ENCODE data around the gene NPTN.
"Not testable (repeated sequence)": the region's sequence is repeated elsewhere in the genome, so short reads cannot be mapped to it uniquely, and the experiment has no call there.

NPTN gene

DNA sequence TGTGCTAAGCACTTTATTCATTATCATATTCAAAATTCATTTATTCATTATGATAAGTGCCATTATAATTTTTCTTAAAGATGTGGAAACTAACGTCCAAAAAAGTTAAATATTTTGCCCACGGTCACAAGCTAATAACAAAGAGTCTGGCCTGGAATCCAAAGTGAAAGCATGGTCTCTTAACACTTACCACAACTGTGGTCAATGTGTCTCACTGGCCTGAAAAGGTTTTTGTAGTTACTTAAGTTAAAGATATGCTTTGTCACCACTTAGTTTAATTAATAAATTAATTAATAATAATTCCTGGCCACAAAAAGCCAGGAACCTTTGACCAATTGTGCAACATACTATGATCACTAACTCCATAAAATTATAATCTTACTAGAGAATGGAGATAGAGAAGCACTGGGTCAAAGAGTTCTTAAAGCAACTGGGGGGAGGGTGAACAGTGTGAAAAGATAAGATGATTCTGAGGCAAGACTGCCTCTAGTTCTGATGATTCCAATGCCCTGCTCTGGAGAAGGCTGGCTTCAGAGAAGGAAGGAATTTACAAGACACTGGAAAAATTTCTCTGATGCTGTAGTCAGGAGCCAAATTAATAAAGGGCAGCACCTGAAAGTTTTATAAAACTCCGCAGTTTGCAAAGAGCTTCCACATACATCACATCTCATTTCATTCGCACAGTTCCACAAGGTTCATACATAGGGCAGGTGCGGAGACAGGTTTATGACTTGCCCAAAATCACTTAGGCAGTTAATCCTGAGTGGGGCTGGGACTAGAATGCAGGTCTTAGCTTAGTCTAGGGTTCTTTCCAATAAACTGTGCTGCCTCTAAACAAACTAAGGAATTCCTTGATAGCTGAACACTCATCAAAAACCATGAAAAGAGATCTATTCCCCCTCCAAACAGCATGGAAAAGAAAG lies 32.5 kb downstream of the NPTN start:
- no peak for DNase-seq

DNA sequence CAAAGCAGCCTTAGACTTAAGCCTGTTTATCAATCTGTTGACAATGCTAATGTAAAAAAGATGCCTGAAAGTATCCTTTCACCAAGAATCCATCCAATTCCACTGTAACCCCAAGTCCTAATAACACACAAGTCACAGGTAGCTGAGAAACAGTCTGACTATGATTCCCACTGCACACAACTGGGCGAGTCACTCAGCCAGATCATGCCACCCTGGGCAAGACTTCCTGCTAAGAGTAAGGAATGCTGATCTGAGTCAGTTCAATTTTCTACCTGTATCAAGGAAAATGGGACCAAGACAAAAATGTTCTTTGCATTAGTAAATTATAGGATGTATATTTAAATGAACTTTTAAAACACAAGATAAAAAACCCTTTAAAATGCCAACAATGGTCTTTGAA lies 33.3 kb downstream of the NPTN start:
- DNase-seq, result no peak

DNA sequence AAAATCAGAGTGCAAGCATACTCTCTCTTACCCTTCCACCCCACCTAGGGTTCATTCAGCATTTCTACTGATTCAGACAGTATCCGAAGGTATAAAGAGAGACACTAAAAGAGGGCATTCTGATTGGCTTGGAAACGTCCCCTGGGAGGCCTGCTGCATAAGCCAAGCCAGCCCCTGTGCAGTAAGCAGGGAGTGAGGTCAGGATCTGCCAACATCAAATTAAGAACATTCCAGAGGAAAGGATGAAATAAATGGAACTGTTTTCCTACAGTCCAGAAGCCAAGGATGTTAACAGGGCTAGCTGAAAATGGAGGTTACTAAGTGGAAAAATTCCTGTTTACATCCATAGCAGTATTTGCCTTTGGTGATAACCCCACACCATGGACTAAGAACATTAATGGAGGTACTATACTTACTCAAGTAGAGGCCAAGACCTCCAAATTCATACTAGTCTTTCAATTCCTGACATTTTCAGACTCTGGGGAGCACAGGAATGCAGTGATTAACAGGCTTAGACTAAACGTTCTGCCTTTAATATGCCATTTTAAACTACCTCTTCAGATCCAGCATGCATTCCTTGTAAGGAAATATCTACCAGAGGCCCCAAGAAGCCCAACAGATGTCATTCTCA lies 34.5 kb downstream of the NPTN start:
- no peak for DNase-seq

DNA sequence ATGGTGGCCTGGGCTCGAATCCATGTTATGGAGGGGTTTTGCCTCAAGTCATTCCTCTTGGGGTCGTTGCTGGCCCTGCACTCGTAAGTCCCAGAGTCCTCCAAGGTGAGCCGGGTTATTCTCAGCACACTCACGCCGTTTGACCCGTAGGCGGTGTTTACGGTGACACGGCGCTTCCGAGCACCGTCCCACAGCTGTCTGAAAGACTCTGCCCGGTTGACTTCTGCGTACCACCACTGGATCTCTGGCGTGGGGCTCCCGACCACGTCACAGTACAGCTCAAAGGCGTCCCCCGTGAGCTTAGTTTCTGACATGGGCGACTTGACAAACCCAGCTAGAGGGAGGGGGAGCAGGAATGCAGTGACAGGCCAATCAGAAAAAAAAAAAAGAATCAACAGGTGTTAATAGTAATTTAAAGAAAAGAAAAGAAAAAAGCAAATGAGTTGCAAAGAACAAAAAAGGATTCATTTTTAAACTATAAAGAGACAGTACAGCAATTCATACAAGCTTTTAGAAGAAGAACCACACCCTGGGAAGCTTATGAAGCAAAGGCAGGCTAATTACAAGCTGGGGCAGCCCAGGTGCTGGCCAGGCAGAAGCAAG lies 36.1 kb downstream of the NPTN start:
- no peak for DNase-seq

DNA sequence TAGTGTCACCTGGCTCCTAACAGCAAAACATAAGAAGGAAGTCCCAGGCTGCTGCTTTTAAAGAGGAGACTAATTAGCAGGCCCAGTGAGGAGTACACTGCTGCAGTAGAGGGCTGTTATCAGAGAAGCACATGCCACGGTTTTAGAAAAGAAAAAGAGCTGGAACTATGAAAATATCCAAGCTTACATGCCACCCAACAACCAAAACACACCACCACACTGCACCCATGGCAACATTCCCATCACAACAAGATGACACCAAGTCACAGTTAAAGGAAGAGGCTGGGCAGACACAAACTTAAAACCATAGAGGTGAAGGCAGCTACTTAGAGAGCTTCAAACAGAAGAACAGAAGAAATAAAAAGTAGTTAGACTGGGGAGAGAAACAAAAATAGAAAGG lies 37.0 kb downstream of the NPTN start:
- DNase-seq, result no peak

DNA sequence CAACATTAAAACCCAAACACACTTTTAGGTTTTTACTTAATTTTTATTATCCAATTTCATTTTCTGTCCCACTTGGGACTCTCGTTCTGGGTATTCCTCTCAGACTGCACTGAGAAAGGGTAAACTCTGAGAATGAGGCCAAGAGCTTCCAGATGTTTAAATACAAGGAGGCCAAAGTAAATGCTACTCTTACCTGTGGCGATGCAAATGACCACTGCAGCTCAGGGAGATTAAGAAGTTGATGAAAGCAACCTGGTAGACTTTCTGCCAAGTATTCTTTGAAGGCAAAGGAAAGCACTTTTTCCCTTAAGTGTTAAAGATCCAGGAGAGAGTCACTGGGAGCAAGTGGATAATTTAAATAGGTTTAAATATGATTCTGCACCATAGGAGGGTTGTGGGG lies 39.1 kb downstream of the NPTN start:
- no peak for DNase-seq

DNA sequence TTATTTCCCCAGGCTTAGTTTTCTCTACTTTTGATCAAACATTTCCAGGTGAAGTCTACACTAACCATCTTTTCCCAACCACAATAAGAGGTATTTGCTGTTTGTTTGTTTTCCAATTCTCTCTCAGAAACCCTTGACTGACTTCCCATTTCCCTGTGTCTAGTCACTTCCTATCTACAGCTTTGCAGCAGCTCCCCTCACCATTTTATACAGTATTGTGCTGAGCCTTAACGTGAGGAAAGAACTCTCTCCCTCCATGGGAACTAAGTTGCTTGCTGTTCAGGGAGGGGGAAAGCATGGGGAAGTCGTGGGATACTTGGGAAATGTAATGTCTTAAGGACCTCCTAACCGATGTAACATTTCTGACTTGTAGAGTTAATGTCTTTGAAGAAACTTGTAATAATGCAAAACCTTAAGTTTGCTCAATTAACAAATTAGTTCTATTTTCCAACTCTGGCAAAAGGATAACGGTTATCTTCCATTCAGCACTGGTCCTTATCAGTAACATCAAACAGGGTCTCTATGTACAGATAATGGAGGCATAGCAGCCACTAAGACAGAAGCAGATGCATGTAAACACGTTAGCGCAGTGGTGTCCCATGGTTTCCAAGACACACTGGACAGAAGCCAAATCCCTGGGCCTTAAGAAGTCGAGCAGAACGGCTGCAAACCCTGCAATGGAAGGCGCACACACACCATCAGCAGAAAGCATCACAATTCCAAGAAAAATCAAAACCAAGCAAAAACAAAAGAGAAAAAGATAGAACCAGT lies 39.7 kb downstream of the NPTN start:
- DNase-seq, result no peak

DNA sequence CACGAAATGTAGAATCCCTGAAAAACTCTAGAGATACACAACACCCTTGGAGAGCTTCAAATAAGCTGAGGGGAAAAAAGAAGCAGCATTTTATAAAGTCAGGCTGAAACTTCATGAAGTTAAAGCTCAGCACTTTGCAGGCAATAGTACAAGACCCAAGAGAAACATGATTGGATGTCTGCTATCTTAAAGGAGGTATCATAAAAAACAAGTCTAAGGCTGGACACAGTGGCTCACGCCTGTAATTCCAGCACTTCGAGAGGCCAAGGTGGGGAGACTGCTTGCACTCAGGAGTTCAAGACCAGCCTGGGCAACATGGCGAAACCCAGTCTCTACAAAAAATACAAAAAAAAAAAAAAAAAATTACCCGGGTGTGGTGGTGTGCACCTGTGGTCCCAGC lies 42.9 kb downstream of the NPTN start:
- no peak for DNase-seq

DNA sequence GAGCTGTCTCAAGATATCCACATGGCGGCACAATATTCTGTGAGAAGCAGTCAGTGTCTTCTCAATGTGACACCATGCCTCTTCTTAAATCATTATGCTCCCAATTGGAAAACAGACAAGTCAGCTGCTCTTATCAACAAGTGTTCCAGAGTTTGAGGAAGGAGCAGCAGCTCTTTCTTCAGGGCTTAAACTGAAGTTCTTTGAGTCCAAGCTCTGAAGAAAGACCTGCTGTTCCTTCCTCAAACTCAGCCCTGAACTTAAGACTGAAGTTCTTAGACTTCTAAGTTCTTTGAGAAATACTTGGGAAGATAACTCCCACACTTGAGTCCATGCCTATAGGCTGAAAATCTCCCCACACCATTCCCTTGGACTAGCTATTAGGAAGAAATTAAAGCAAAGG lies 43.4 kb downstream of the NPTN start:
- no peak for DNase-seq

DNA sequence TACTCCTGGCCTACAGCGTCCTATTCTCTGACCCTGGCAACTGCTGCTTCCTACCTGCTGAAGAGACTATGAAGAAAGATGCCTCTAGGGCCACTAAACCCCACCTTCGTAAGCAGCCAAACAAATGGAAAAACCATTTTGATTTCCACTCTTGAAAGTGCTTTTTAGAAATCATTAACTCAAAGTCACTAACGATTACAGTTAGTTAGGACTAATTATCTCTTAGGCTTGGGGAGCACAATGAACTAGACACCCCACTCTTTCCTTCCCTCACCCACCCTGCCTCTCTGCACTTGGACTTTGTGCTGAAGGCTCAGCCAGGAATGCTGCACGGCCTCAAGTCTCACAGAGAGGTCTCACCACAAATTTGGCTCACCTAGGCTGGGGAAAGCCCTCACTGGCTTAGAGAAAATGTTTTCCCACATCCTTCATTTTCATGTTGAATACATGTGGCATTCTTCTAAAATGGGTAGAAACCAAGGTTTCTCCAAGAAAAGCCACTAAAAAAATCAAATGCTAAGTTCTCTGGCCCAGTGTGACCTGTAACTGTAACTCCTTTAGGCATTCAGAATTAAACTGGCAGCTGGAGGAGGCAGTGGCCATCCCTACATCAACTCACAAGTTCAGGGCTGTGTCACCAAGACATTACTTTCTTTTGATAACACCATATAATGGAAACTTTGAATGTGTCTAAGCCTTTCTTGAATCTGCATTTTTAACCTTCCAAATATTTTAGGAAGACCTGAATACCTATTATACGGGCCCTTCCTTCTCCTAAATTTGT lies 47.1 kb downstream of the NPTN start:
- no peak for DNase-seq

DNA sequence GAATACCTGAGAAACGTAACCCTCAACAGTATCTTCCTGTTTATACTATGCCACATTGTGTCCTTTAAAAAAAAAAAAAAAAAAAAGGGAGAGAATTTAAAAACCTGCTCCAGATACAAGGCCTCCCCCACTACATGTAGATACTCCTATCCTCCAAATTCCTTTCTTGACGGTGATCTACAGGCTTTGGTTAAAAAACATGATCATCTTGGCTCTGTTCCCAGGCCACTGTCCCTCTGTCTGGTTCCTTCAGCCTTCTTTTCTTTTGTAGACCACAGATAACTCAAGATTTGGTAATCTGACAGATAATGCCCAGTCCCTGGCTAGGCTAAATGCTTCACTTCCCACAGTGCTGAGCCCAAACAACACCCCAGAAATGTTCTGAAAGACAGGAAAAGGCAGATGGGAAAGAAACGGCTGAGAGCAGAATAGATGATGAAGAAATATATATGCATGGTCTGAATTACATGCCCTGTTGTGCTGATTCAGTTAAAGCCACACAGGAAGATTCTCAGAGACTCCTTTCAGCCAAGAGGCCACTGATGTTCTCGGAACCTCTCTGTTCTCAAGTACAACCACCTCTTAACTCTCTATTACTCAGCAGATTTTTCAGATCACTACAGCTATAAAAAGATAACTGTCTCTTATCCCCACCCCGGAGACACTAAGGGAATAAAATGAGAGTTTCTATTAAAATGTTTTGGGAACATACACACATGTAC lies 48.3 kb downstream of the NPTN start:
- no peak for DNase-seq

DNA sequence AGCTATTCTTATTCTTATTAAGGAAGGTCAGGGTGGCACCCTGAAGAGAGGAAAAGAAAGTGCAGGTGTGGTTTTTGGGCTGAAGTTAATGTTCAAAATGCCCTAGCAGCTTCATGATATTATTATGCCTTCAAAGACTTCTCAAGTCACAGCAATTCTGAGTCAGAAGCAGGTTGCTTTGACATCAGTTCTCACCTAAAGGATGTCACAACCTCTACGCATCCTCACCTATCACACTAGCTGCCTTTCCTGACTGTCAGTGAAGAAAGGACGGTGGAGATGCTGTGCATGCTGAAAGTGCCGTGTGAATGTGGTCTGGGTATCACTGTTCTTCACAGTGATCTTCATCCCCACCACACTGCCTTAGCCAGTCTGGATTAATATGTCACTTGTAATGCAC lies 49.6 kb downstream of the NPTN start:
- no peak for DNase-seq

DNA sequence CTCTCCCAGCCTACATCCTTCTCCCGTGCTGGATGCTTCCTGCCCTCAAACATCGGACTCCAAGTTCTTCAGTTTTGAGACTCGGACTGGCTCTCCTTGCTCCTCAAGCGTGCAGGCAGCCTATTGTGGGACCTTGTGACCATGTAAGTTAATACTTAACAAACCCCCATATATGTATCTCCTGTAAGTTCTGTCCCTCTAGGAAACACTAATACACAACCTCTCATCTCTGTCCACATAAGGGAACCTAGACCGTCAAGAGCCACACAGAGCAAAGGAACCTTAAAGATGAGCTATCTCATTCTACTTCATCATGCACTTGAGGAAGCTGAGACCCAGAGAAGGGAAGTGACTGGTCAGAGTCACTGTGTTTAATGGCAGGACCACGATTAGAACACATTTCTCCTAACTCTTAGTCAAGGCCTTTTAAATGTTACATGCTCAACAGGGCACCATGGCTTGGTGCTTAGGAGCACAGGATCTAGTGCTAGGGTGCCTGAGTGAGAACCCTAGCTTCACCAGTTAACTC lies 50.3 kb downstream of the NPTN start:
- DNase-seq, result no peak

DNA sequence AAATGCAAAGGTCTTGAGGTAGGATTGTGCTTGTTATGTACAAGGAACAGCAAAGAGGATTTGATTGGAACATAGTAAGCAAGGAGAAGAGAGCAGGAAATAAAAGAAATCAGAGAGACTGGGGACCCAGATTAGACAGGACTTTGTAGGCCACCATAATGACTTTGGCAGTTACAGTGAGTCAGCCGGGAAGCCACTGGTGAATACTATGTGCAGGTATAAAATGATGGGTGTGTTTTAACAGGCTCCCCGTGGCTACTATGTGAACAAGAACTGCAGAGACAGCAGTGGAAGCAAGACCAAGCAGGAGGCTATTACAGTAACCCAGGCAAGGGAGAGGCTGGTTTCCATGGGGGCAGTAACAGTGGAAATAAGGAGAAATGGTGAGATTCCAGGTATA lies 55.2 kb downstream of the NPTN start:
- no peak for DNase-seq

DNA sequence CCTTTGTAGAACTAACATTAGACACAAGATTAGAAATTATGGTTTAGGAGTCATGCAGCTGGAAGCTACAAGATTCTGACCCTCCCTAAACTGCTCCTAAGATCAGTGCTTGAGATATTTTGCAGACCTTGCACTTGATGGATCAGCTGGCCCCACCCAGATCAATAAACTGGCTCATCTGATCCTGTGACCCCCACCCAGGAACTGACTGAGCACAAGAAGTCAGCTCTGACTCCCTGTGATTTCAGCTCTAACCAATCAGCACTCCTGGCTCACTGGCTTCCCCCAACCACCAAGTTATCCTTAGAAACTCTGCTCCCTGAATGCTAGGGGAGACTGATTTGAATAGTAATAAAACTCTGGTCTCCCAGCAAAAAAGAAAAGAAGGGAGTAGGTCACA lies 55.6 kb downstream of the NPTN start:
- DNase-seq, result not testable (repeated sequence)

DNA sequence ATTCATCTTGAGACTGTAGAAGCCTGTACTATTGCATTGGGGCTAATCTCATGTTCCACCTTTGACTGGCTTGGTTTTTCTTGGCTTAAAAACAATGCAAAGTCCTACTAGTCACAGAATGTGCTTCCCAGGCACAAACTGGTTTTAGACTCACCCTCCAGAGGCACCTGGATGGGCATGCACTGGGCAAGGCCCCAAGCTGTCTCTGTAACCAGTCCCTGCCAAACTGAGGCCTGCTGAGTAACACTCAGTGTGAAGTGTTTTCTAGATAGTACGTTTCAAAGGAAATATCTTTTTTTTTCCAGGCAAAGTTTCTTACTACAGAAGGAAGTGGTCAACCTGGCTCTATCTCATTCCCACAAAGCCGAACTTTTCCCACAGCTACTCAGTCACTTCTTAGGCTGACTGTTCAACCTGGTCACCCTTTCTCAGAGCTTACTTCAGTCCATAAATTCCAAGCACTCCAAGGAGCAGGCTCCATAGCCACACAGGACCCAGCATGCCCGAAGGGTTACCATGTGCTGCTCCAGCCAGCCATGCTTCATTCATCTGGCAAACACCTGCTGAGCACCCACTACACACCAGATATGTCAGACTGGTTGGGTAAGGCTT lies 57.4 kb downstream of the NPTN start:
- no peak for DNase-seq

DNA sequence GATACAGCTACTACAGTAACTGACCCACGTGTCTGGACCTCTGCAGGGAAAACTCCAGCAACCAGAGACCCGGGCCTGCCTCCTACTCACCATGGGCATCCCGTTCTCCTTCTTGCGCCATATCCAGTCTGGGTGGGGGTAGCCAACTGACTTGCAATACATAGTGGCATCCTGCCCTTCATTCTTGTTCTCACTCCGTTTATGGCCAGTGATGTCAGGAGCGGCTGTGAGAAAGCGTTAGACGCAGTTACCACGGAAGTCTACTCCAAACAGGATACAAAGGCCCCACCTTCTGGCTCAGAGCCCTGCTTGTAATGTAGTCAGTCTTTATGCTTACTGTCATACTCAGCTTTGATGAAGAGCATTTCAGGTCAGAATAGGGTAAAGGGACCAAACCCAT lies 59.6 kb downstream of the NPTN start:
- no peak for DNase-seq

DNA sequence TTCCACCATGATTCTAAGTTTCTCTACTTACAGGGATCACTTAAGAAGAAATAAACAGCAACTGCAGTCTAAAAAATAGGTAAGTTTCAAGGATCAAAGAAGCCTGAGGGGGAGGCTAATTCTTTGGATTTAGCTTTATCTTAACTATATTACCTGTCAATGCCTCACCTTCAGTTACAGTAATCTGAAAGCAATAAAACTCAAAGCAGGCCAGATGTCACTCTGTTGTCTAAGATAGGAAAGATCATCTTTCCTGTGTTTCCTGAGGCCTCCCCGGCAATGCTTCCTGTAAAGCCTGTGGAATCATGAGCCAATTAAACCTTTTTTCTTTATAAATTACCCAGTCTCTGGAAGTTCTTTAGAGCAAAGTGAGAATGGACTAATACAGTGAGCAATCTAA lies 60.2 kb downstream of the NPTN start:
- DNase-seq, result no peak

DNA sequence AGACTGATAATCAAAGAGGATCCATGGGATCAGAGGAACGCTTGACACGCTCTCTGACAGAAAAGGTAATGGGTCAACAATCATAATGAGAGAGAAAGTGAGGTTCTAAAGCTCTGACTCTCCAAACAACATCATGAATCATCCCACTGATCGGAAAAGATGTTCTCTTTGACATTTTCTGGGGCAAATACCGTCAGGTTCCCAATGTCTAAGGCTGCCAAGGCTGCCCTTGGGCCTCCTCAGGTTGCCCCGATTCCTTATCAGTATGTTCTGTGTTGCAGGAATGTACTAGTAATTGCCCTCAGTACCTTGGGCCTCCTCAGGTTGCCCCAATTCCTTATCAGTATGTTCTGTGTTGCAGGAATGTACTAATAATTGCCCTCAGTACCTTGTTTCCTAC lies 60.9 kb downstream of the NPTN start:
- DNase-seq, result no peak

DNA sequence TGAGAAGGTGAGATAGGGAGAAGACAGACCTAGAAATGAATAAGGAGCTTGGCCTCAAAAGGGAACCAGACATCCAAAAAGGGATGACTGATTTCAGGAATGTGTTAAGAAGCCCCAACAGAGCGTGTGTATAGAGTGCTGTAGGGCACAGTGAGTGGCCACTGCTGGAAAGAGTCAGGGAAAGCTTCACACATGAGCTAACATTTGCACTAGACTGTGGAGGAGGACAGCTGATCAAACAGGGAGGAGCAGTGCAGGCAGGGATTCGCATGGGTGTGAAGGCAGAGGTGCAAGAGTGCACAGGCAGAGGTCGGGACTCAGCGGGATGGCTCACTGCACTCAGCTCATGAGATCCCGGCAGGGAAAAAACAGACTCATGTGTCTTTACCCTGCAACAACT lies 61.8 kb downstream of the NPTN start:
- no peak for DNase-seq

DNA sequence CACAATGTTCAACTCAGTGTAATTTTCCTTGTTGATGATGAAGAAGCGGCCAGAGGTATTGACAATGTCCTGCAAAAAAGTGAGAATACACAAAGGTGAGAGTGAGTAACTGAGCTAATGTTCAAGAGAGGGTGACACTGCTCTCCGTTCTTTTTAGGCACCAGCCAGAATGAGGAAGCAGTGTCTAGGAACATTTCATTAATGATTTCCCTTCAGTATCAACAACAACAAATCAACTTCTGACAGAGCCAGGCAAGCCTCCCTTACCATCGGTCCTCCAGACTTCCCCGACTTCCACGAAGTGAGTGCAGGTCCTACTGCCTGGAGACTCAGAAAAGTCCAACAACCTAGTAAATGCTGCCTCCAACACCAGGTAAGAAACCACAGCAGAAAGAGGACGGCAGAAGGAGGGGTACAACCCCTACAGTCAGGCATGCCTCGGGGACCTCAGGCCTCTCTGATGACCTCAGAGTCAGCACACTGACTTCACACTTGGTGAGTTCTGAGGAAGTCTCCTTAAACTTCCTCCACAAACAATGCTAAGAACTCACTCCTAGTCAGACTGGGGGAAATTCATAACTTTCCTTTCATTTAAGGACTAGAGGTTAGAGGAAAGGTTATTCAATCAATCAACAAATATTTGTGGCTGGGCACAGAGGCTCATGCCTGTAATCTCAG lies 62.7 kb downstream of the NPTN start:
- DNase-seq, result no peak
